HG02759 (cell line): Measurements from ENCODE around the gene MDFIC.

Source experiments
- ATAC-seq: cut with Tn5 transposase; IDR thresholded peaks from one replicate; pipeline ENCODE4 v1.9.1; 2021; ENCODE audit warnings: mild to moderate bottlenecking, moderate library complexity; ENCODE audit not compliant: unreplicated experiment

MDFIC gene

DNA sequence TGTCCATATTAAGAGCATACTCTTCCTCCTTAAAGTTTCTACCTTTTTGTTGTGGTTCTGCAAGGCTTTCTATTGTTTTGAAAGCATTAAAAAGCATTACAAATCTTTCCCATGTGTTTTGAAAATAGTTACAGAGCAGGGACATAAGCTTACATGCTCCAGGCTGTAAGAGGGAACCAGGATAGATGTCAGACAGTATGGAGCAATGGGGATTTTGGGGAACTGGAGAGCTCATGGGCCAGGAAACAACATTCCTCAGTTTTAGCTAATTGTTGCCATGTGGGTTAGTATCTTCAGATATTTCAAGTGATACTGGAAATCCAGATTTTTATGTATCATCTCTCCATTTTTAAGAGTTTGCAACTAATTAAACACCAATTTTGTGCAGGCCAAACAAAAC lies 3.5 kb downstream of the MDFIC start:
- no peak for ATAC-seq

DNA sequence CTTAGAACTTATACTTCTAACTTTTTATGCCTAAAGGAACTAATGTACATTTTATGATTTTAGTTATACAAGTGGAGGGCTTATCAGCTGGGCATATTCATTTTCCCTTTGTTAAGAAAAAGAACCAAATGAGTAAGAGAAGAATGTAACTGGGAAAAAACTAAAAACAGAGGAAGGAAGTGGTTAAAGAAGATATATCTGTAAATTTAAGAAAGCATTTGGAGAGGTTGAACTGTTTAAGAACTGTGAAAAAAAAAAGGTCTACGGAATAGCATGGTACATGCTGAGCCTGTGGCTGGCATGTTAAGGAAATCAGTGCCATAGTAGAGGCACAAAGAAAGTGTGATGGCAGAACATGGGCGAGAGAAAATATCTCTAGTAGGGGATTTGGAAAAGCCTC lies 6.2 kb downstream of the MDFIC start:
- ATAC-seq: no peak

DNA sequence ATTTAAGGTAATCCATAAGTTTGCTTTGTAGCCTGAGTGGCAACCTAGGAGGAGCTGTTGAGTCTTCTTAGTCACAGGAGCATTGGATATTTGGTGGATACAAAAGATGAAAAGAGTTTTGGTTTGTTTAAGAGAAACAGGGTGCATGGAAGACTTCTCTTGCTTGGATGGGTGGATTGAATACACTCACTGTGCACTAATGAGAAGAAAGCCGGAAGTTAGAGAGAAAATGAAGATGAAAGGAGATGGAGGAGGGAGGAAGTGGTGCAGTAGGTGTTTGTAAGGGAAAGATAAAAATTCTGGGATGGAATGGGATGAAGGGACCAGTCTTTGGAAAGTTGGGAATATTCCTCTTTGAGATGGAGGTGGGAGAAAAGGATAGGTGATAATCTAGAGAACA lies 7.7 kb downstream of the MDFIC start:
- ATAC-seq: no peak

- no peak for ATAC-seq
These were observed 8.3 kb downstream of the MDFIC start for GRCh38 chr7:114930107-114930661.

DNA sequence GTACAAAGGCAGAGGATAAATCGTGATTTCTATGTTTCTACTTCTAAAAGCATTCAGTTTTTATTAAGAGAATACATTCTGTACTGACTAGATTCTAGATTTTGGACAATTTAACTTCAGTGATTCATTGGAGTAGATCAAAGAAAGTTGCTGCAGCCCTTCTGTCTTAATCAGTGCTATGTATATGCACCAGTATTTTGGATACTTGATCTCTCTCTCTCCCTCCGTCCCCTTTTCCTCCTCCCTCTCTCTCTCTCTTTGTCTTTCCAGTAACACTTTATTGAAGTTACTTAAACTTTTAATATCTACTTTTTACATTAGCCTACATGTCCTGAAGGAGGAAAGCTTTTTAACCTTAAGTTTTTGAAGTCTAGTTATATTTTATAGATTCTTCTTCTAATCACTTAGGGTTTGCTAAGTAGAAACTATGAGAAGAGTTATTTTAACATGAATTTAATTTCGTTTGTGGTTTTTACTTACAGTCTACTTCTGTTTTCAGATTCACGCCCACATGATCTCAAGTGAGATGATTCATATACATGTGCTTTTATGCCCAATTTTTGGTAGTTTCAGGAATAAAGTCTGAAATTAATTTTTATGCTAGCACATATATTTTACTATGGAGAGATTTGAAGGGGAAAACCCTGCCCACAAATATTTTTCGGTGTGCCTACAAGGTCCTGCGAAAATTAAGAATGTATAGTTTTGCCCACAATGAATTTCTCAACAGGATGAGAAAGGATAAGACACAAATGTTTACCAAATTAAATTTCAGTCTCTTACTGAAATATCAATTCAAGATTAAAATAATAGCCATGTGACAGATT lies 9.1 kb downstream of the MDFIC start:
- peak; percentile 46 for ATAC-seq

- ATAC-seq: peak; percentile 77
These were observed 9.7 kb downstream of the MDFIC start for GRCh38 chr7:114931656-114932011.

GRCh38 chr7:114932991-114933390 lies 11.1 kb downstream of the MDFIC start:
- no peak for ATAC-seq

DNA sequence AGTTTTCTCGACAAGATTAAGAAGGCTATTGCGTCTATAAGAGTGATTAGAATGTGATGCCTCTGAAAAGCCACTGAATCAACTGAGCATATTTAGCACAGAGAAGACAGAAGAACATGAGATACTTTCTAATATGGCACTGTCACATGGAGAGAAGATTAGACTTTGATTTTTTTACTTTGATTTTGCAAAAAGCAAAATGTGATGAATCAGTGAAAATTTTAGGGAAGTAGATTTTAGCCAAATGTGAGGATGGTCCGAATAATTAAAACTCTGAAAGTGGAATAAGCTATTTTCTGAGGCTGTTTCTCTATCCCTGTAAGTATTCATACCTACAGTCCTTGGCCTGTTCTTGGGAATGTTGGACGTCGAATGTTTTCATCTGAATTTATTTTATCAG lies 11.8 kb downstream of the MDFIC start:
- no peak for ATAC-seq

DNA sequence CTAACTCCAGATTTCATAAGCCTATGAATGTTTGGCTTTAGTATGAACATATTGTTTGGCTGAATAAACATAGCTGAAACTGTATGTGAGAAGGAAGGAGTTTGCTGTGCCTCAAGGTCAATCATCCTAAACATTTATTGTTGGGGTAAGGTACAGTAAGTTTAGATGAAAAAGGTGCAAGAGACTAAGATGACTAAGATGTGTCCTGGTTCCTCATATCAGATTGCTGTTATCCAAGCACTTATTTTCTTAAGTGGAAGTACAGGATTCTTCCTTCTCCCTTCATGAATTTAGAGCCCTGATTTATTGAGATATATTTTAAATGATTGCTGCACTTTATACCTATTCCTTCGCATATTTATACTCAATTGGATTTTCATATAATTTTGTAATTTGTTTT lies 12.2 kb downstream of the MDFIC start:
- ATAC-seq: no peak

GRCh38 chr7:114934713-114935112 lies 12.8 kb downstream of the MDFIC start:
- no peak for ATAC-seq

GRCh38 chr7:114936471-114936870 lies 14.6 kb downstream of the MDFIC start:
- ATAC-seq: no peak

- ATAC-seq: no peak
These were observed 15.6 kb downstream of the MDFIC start for GRCh38 chr7:114937446-114937845.

DNA sequence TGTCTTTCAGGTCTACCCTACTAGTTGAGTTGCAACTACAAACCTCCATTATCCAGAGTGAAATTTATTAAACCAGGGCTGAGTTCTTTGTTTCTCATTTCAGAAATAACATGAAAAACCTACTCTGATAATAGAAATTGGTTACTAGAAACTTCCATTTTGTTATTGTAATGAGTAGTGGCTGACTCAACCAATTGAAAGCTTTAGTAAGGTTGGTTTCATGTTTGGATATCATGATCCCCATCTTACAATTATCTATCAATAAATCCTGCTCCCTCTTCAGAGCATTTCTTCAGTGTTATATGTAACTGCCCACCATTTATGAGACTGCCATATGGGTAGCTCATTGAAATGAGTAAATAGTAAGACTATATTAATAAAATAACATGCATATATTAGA lies 16.9 kb downstream of the MDFIC start:
- no peak for ATAC-seq

GRCh38 chr7:114939484-114940097 lies 17.7 kb downstream of the MDFIC start:
- ATAC-seq: peak; percentile 32

- no peak for ATAC-seq
These were observed 18.3 kb downstream of the MDFIC start for GRCh38 chr7:114940220-114940619.

DNA sequence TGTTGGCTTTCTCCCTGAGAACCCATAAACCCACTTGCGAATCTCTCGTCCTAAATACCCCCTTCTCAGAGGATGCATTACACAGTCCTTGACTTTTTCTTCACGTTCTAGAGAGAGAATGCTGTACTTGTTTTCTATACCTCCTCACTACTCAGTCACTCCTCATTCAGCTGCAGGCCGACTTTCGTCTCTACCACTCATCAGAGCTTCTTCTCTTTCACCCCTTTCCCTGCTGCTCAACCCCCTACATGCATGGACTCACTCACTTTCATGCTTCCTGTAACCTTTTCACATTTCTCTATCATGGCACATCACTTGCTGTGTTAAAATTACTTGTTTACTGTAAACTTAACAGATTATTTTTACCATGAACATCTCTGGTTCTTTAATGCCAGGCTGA lies 19.8 kb downstream of the MDFIC start:
- ATAC-seq: peak; percentile 44

DNA sequence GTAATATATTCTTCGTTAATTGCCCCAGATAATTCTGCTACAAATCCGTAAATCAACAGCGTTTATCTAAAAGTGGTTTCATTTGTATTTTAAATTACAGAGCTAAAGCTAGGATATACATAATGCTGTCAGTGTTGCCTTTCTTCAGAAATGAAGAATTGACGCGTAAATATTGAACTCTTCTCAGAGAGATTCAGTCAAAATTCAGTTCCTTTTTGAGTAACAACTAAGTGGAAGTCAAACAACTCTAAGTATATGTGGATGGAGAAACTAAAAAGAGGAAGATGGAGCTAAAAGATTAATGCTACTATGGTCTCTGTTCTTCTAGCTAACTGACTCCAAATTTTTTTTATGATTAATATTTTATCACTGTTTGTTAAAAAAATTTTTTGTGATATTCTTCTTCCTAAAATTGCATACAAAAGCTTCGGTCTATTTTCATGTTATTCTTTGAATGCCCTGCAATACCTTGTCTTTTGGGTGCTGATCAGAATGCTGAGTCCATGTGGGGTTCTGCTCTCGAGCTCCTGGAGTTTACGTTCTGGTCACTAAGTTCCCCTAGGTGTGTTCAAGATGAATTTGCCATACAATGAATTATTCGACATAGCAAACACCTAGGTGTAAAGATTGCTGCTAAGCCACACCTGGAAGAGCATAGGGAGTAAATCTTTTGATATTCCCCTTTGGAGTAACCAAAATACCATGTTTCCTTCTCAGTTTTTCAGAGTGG lies 20.7 kb downstream of the MDFIC start:
- peak; percentile 59 for ATAC-seq

DNA sequence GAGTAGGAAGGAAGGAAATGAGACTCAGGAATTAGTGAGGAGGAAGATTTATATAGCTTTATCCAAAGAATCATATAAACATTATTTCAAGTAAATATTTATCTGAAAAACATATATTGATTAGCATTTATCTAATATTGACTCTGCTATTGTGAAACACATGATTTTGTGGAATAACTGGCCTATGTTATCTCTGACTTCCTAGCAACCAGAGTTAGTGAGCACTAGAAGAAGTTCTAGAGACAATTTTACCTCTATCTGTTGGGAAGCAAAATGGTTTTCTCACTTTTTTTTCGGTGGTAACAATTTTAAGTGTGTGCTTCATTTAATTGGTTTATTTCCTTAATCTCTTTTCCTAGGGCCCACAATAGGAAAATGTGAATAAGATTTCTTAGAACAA lies 21.6 kb downstream of the MDFIC start:
- no peak for ATAC-seq

DNA sequence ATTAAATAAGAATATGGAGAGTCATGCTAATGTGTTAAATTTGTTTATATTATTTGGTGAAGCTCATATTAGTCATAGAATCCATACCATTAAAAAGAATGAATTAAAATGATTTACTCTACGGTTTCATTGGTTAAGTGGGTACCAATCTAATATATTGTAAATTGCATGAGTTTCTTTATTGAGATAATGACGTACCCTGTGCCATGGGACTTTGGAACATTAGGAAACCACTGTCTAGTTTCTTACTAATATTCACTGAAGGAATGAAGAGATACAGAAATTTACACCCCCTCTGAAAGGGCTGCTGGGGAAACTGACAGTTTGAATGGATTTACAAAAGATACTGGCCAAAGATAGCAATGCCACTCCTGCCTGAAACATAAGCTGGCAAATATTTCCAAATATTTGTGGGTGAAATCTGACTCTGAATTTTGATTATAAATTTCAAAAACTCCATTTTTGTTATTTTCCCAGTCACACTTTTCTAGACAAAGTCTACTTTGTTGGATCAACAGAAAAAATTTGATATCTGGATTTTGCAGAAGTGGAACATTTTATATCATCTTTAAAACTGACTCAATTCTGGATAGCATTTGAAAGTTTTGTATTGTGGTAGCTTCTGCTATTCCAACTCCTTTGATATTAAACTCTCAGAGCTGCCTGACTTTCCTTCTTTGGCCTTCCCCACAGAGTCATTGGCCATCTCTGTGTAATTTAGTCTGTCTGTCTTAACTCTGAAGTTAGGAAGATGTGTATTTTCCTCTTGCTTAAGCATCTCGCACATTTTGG lies 22.3 kb downstream of the MDFIC start:
- ATAC-seq: no peak

GRCh38 chr7:114944745-114945625 lies 23.1 kb downstream of the MDFIC start:
- no peak for ATAC-seq
